Activated CD4-positive, alpha-beta T cell treated with anti-CD3 and anti-CD28 coated beads, Interleukin-2, amount 10 ng/mL, durations not matched to agents 24 days and 14 days (primary cell): ENCODE measurements around the gene WWTR1. TPM values are rescaled to one million over a fixed set of nuclear protein-coding genes. Genes with fewer than 3 reads are reported as not detected.
A peak's percentile ranks its signal among the peaks of the same experiment; 100 is the strongest.

Experiments used
- DNase-seq: peaks from one replicate; pipeline ENCODE4 v3.0.0; 2022
- H3K27ac Mint-ChIP-seq: one replicate; pipeline ENCODE4 v1.8.0; 2022; ENCODE audit warnings: mild to moderate bottlenecking, mixed read lengths
- H3K27me3 Mint-ChIP-seq: one replicate; pipeline ENCODE4 v1.8.0; 2022; ENCODE audit warnings: mixed read lengths
- H3K36me3 Mint-ChIP-seq: one replicate; pipeline ENCODE4 v1.8.0; 2022; ENCODE audit warnings: low read depth, mild to moderate bottlenecking, mixed read lengths
- H3K4me1 Mint-ChIP-seq: one replicate; pipeline ENCODE4 v1.8.0; 2021; ENCODE audit warnings: mixed read lengths
- H3K4me3 Mint-ChIP-seq: one replicate; pipeline ENCODE4 v1.8.0; 2022; ENCODE audit warnings: mild to moderate bottlenecking, moderate library complexity, mixed read lengths
- H3K9me3 Mint-ChIP-seq: one replicate; pipeline ENCODE4 v1.8.0; 2021; ENCODE audit warnings: mixed read lengths
- intact Hi-C: fragments of 100-400 bp; cut with micrococcal nuclease; formaldehyde crosslinking; loops from one replicate; pipeline ENCODE4 v1.15.1; 2023
- total RNA-seq: library from RNA; stranded (reverse); gene quantifications from 2 replicates; pipeline ENCODE4 v1.2.3, GENCODE V29; 2022

WWTR1 gene
- total RNA-seq, 1 donor from 2014 or later: 0.75 TPM

GRCh38 chr3:149501524-149501923 lies 156.3 kb downstream of the WWTR1 start:
- no peak overlapping the region for H3K27ac Mint-ChIP-seq
- no peak overlapping the region for H3K4me3 Mint-ChIP-seq
- intact Hi-C loops: no loop called here
- no peak for DNase-seq
- H3K27me3 Mint-ChIP-seq: peaks cover 17% of the 10 kb centered on the region
- H3K9me3 Mint-ChIP-seq: no peaks in the 10 kb centered on the region
- no peaks in the 10 kb centered on the region for H3K4me1 Mint-ChIP-seq
- H3K36me3 Mint-ChIP-seq: no peaks in the 10 kb centered on the region

DNA sequence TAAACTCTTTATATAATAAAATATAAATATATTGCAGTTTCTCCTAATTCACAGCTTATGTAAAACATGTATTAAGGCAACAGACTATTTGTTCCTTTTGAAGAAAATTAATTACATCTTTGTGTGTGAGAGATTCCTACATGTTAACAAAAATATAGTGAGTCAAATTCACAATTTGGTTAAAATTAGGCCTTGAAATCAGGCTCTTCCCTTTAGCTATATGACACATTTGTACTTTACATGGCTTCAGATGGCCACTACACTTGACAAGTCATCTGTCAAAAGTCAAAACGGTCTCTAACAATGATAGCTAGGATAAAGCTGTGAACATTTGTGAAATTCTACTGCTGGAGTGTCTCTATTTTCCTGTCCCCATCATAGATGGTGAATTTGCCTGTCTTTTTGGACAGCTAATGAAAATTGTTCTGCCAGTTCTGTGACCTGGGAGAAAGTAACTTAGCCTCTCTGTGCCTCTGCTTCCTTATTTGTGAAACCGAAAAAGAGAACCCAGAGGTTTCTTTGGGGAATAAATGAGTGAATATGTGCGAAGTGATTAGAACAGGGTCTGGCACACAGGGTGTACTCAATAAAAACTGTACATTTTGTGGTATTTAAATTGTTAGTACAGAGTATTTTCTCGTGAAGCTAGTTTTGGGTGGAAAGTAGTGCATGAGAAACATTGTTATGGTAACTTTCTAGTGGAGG lies 159.7 kb downstream of the WWTR1 start:
- peaks cover 16% of the 10 kb centered on the region for H3K27me3 Mint-ChIP-seq
- H3K9me3 Mint-ChIP-seq: no peaks in the 10 kb centered on the region
- H3K4me3 Mint-ChIP-seq: no peak overlapping the region
- no peaks in the 10 kb centered on the region for H3K4me1 Mint-ChIP-seq
- intact Hi-C loops: no loop called here
- DNase-seq: no peak
- H3K27ac Mint-ChIP-seq: no peak overlapping the region
- H3K36me3 Mint-ChIP-seq: no peaks in the 10 kb centered on the region

- Mint-ChIP-seq H3K4me1 (no peaks in the 10 kb centered on the region), H3K27ac (no peak overlapping the region)
- intact Hi-C loops: no loop called here
Observed at GRCh38 chr3:149496891-149497290, 160.9 kb downstream of the WWTR1 start.

GRCh38 chr3:149495581-149496125 lies 162.2 kb downstream of the WWTR1 start:
- H3K4me3 Mint-ChIP-seq: no peak overlapping the region
- no peak overlapping the region for H3K27ac Mint-ChIP-seq
- H3K36me3 Mint-ChIP-seq: no peaks in the 10 kb centered on the region
- H3K27me3 Mint-ChIP-seq: peaks cover 12% of the 10 kb centered on the region
- no peaks in the 10 kb centered on the region for H3K9me3 Mint-ChIP-seq
- intact Hi-C loops: no loop called here
- no peaks in the 10 kb centered on the region for H3K4me1 Mint-ChIP-seq
- no peak for DNase-seq

More at GRCh38 chr3:149496891-149497290, 160.9 kb downstream of the WWTR1 start:
- Mint-ChIP-seq H3K36me3 (no peaks in the 10 kb centered on the region), H3K9me3 (no peaks in the 10 kb centered on the region), H3K27me3 (peaks cover 16% of the 10 kb centered on the region), H3K4me3 (no peak overlapping the region)
- DNase-seq: no peak

DNA sequence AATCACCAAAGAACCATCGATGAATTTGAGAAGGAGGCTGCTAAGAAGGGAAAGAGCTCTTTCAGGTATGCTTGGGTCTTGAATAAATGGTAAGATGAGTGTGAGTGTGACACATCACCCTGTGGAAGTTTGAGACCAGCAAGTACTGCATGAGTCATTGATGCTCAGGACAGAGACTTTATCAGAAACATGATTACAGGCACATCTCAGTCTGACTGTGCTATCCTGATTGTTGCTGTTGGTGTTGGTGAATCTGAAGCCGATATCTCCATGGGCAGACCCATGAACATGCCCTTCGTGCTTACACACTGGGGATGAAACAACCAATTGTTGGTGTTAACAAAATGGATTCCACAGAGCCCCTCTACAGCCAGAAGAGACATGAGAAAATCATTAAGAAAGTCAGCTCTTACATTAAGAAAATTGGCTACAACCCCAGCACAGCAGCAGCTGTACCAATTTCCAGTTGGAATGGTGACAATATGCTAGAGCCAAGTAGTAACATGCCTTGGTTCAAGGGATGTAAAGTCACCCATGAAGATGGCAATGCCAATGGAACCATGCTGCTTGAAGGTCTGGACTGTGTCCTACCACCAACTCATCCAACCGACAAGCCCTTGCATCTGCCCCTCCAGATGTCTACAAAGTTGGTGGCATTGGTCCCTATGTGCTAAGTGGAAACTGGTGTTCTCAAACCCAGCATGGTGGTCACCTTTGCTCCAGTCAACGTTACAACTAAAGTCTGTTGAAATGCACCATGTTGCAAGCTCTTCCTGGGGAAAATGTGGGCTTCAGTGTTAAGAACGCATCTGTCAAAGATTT lies 162.9 kb downstream of the WWTR1 start:
- no peak overlapping the region for H3K4me3 Mint-ChIP-seq
- DNase-seq: no peak
- H3K36me3 Mint-ChIP-seq: no peaks in the 10 kb centered on the region
- H3K27ac Mint-ChIP-seq: no peak overlapping the region
- H3K4me1 Mint-ChIP-seq: no peaks in the 10 kb centered on the region
- intact Hi-C loops: no loop called here
- H3K9me3 Mint-ChIP-seq: no peaks in the 10 kb centered on the region
- peaks cover 18% of the 10 kb centered on the region for H3K27me3 Mint-ChIP-seq

DNA sequence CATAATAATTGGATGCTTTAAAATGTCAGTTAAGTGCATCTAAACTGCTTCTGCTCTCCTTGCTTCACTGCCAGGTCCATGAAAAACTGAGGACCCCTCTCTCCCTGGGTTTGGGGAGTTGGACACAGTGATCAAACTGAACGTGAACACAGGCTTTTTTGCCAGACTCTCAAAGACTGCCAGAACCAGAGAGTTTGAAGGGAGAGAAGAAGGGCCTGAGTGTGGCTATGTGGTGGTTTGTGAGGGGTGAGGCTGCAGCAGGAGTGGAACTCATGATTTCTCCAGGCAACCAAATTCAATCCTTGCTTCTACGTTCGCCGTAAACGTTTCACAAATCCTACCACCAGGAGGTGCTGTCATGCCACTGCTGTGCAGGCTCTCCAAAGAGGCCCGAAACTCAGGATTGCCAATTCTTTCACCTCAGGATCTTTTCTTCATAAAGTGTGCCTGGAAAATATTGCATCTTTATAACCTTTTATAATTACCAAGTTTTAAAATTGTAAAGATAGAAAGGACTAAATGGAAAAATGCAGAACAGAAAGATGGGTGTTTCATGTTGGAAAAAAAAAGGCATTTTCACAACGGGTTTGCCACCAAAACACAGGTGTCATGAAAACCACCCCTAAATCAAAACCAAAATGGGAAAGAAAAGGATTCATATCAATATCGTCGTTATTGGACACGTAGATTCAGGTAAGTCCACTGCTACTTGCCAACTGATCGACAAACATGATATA lies 163.6 kb downstream of the WWTR1 start:
- H3K4me1 Mint-ChIP-seq: no peaks in the 10 kb centered on the region
- H3K27me3 Mint-ChIP-seq: peaks cover 21% of the 10 kb centered on the region
- no peaks in the 10 kb centered on the region for H3K9me3 Mint-ChIP-seq
- no peak overlapping the region for H3K4me3 Mint-ChIP-seq
- DNase-seq: peak; percentile 81
- no peaks in the 10 kb centered on the region for H3K36me3 Mint-ChIP-seq
- intact Hi-C loops: no loop called here
- H3K27ac Mint-ChIP-seq: no peak overlapping the region

GRCh38 chr3:149493315-149494021 lies 164.4 kb downstream of the WWTR1 start:
- Mint-ChIP-seq H3K36me3 (no peaks in the 10 kb centered on the region), H3K4me3 (no peak overlapping the region), H3K27ac (no peak overlapping the region), H3K9me3 (no peaks in the 10 kb centered on the region), H3K27me3 (peaks cover 22% of the 10 kb centered on the region), H3K4me1 (no peaks in the 10 kb centered on the region)
- intact Hi-C loops: no loop called here
- no peak for DNase-seq

DNA sequence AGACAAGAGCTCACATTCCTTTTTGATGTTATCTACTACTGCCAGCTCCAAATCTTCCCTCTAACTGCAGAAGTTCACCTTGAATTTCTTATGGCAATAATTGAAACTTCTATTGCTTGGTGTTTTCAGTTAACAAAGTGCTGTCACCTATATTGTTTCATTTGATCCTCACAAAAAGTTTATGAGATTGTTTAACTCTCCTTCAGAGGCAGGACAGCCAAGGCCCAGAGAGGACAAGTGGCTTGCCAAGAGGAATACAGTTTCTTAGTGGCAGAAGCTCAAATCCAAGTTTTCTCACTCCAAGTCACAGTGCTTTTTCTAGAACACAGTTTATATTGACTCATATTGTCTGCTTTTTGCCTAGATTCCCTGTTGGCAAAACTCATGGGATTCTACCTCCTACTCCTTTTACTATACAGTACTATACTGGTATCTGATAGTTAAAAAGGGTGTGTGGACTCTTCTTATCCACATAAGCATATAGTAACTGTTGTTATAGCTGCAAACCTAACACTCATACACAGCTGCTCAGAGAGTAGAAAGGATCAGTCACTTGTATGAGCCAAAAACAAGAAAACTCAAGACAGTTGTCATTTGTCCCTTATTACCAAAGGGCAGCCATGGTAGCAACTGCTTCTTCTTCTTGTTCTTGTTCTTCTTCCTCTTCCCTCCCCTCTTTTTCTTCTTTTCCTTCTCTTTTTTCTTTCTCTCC lies 167.4 kb downstream of the WWTR1 start:
- H3K36me3 Mint-ChIP-seq: no peaks in the 10 kb centered on the region
- no peak for DNase-seq
- intact Hi-C loops: no loop called here
- no peak overlapping the region for H3K4me3 Mint-ChIP-seq
- peaks cover 19% of the 10 kb centered on the region for H3K27me3 Mint-ChIP-seq
- H3K4me1 Mint-ChIP-seq: no peaks in the 10 kb centered on the region
- H3K27ac Mint-ChIP-seq: no peak overlapping the region
- H3K9me3 Mint-ChIP-seq: no peaks in the 10 kb centered on the region

DNA sequence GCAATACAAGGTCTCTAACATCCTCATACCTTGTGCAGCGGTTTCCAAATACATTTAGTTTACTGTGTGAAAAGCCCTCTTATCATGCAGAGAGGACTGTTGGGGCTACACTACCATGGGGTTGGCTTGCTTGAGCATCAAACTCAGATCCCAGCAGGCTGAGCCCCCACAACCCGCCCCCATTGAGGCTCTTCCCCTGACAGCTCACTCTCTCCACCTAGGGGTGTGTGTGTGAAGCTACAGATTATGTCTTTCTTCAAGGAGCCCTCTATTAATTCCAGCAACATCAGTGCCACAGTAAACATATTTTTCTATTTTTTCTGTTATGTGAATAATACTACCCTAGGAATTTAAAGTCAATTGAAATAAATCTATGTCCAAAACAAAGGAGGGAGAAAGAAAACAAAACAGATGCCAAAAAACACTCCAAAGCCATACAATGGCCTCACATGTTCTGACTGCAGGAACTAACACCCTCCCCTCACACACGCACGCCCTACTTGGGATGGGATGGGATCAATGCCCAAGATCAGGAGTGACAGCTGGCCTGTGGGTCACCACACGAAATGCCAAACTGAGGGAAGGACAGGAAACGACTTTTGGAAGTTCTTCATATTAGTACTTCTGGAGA lies 168.7 kb downstream of the WWTR1 start:
- no peak for DNase-seq
- intact Hi-C loops: no loop called here
- H3K27ac Mint-ChIP-seq: no peak overlapping the region
- H3K36me3 Mint-ChIP-seq: no peaks in the 10 kb centered on the region
- no peak overlapping the region for H3K4me3 Mint-ChIP-seq
- no peaks in the 10 kb centered on the region for H3K9me3 Mint-ChIP-seq
- no peaks in the 10 kb centered on the region for H3K4me1 Mint-ChIP-seq
- peaks cover 18% of the 10 kb centered on the region for H3K27me3 Mint-ChIP-seq

- no peaks in the 10 kb centered on the region for H3K9me3 Mint-ChIP-seq
- H3K27ac Mint-ChIP-seq: no peak overlapping the region
- no peaks in the 10 kb centered on the region for H3K36me3 Mint-ChIP-seq
- peaks cover 21% of the 10 kb centered on the region for H3K27me3 Mint-ChIP-seq
- H3K4me1 Mint-ChIP-seq: no peaks in the 10 kb centered on the region
- DNase-seq: peak; percentile 76
- intact Hi-C loops: no loop called here
- H3K4me3 Mint-ChIP-seq: no peak overlapping the region
Observed at GRCh38 chr3:149487598-149488197, 170.1 kb downstream of the WWTR1 start.

- Mint-ChIP-seq H3K4me3 (no peak overlapping the region), H3K36me3 (no peaks in the 10 kb centered on the region), H3K27me3 (peaks cover 17% of the 10 kb centered on the region), H3K4me1 (no peaks in the 10 kb centered on the region), H3K9me3 (no peaks in the 10 kb centered on the region), H3K27ac (no peak overlapping the region)
- no peak for DNase-seq
- intact Hi-C loops: no loop called here
Observed at GRCh38 chr3:149486726-149487125, 171.1 kb downstream of the WWTR1 start.

- Mint-ChIP-seq H3K27ac (no peak overlapping the region), H3K4me1 (no peaks in the 10 kb centered on the region), H3K9me3 (no peaks in the 10 kb centered on the region), H3K36me3 (no peaks in the 10 kb centered on the region), H3K4me3 (no peak overlapping the region), H3K27me3 (peaks cover 3% of the 10 kb centered on the region)
- intact Hi-C loops: loop anchor here (2.0 kb wide), 1 partner anchor 129 kb away; no protein-coding TSS in a partner anchor
- no peak for DNase-seq
Observed at GRCh38 chr3:149481491-149481890, 176.3 kb downstream of the WWTR1 start.
